ENCODE results near the gene ZNF302. TPM values are rescaled to one million over a fixed set of nuclear protein-coding genes. Genes with fewer than 3 reads are reported as not detected.

Gene ZNF302
- total RNA-seq, 1 experiment from 2014 or later = 19.5 TPM

GRCh38 chr19:34649886-34650543 lies 27.5 kb upstream of the ZNF302 start:
- Histone ChIP-seq H3K4me3 (no peak overlapping the region; the same call in 1 of the 2 replicates), H3K36me3 (ENCODE audit: low read depth) (no peaks in the 10 kb centered on the region)

GRCh38 chr19:34651747-34652146 lies 25.7 kb upstream of the ZNF302 start:
- no peaks in the 10 kb centered on the region for H3K79me2 ChIP-seq (ENCODE audit: low read depth)
- TF ChIP-seq CTCF (conservative IDR thresholded peaks at IDR 0.05) (no peak), EZH2 (IDR thresholded peaks at IDR 0.05; ENCODE audit: low read depth) (no peak)
- no TSS peak for BruUV-seq (replicated peaks)
- intact Hi-C loops (cut with micrococcal nuclease; ENCODE audit: unreplicated experiment) = no loop called here
- no peak overlapping the region for H3K4me2 ChIP-seq
- H3K9me2 ChIP-seq (ENCODE audit: insufficient read depth) = no peaks in the 10 kb centered on the region
- CTCF ChIA-PET = no interaction called here
- H3K4me1 ChIP-seq (replicated peaks; ENCODE audit: insufficient read depth) = peaks cover 9% of the 10 kb centered on the region; the same call in 1 of the 2 replicates
- DNase-seq = no peak
- POLR2A ChIA-PET (ENCODE audit: unreplicated experiment) = no interaction called here
- no peaks in the 10 kb centered on the region for H4K20me1 ChIP-seq (ENCODE audit: insufficient read depth)
- no peaks in the 10 kb centered on the region for H3K27me3 ChIP-seq (ENCODE audit: insufficient read depth, low read depth)
- no peak overlapping the region for H3K4me3 ChIP-seq
- H3F3A ChIP-seq (ENCODE audit: insufficient read depth, low read depth) = no peaks in the 10 kb centered on the region
- no peak overlapping the region for H3K27ac ChIP-seq
- no peaks in the 10 kb centered on the region for H3K36me3 ChIP-seq (ENCODE audit: low read depth)
- H2AFZ ChIP-seq = no peak overlapping the region
- peaks cover 8% of the 10 kb centered on the region; the same call in 1 of the 2 replicates for H3K9me3 ChIP-seq (ENCODE audit: insufficient read depth, low read depth)

More at GRCh38 chr19:34649886-34650543, 27.5 kb upstream of the ZNF302 start:
- Histone ChIP-seq H4K20me1 (ENCODE audit: insufficient read depth) (no peaks in the 10 kb centered on the region), H3K27ac (0 out of 2 replicates have a peak overlapping the region, but pooled peaks have one; percentile 0), H2AFZ (no peak overlapping the region), H3K9me2 (ENCODE audit: insufficient read depth) (no peaks in the 10 kb centered on the region), H3K4me2 (peak overlapping the region; percentile 43), H3K79me2 (ENCODE audit: low read depth) (no peaks in the 10 kb centered on the region), H3K27me3 (ENCODE audit: insufficient read depth, low read depth) (no peaks in the 10 kb centered on the region), H3F3A (ENCODE audit: insufficient read depth, low read depth) (no peaks in the 10 kb centered on the region), H3K9me3 (ENCODE audit: insufficient read depth, low read depth) (peaks cover 8% of the 10 kb centered on the region; the same call in 1 of the 2 replicates), H3K4me1 (replicated peaks; ENCODE audit: insufficient read depth) (peaks cover 9% of the 10 kb centered on the region; the same call in 1 of the 2 replicates)
- DNase-seq = peak; percentile 41 to 69
- ChIA-PET POLR2A (ENCODE audit: unreplicated experiment) (no interaction called here), CTCF (no interaction called here)
- BruUV-seq (replicated peaks) = TSS peak; percentile 16
- TF ChIP-seq CTCF (conservative IDR thresholded peaks at IDR 0.05) = no peak
- no peak for TF ChIP-seq EZH2 (IDR thresholded peaks at IDR 0.05; ENCODE audit: low read depth)
- intact Hi-C loops (cut with micrococcal nuclease; ENCODE audit: unreplicated experiment) = no loop called here

GRCh38 chr19:34654796-34655195 lies 22.7 kb upstream of the ZNF302 start:
- H3K27ac ChIP-seq = no peak overlapping the region
- no peaks in the 10 kb centered on the region for H3K79me2 ChIP-seq (ENCODE audit: low read depth)
- H3K4me2 ChIP-seq = no peak overlapping the region
- intact Hi-C loops (cut with micrococcal nuclease; ENCODE audit: unreplicated experiment) = no loop called here
- H2AFZ ChIP-seq = no peak overlapping the region
- TF ChIP-seq CTCF (conservative IDR thresholded peaks at IDR 0.05) (no peak), EZH2 (IDR thresholded peaks at IDR 0.05; ENCODE audit: low read depth) (no peak)
- H3K4me3 ChIP-seq = no peak overlapping the region
- no TSS peak for BruUV-seq (replicated peaks)
- no peak for DNase-seq
- H3K9me2 ChIP-seq (ENCODE audit: insufficient read depth) = no peaks in the 10 kb centered on the region
- H3K4me1 ChIP-seq (replicated peaks; ENCODE audit: insufficient read depth) = peaks cover 6% of the 10 kb centered on the region; the same call in 1 of the 2 replicates
- CTCF ChIA-PET = no interaction called here
- H4K20me1 ChIP-seq (ENCODE audit: insufficient read depth) = no peaks in the 10 kb centered on the region
- peaks cover 8% of the 10 kb centered on the region; the same call in 1 of the 2 replicates for H3K9me3 ChIP-seq (ENCODE audit: insufficient read depth, low read depth)
- no peaks in the 10 kb centered on the region for H3F3A ChIP-seq (ENCODE audit: insufficient read depth, low read depth)
- no peaks in the 10 kb centered on the region for H3K27me3 ChIP-seq (ENCODE audit: insufficient read depth, low read depth)
- H3K36me3 ChIP-seq (ENCODE audit: low read depth) = no peaks in the 10 kb centered on the region
- POLR2A ChIA-PET (ENCODE audit: unreplicated experiment) = no interaction called here
